ENCODE results near the gene GABRE.
"Not testable (repeated sequence)": the region's sequence is repeated elsewhere in the genome, so short reads cannot be mapped to it uniquely, and the experiment has no call there.

Gene GABRE

DNA sequence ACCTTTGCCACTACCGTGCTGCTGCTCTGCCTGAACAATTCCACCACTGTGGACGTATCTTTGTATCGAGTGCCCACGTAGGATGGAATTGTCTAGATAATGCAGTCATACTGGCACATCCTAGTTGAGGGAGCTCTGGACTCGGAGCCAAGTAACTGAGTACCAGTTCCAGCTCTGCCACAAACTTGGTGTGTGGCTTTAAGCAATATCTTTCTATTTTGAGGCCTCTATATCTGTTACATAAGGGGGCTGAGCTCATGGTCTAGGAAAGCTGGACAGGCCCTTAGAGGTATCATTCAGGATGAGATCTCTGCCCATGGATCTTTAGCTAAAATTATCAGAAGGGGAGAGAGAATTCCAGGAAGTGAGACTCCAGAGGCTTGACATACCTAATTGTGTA lies 12.4 kb downstream of the GABRE start:
- no peak for DNase-seq

GRCh38 chrX:151958101-151958500 lies 16.4 kb downstream of the GABRE start:
- DNase-seq: no peak

DNA sequence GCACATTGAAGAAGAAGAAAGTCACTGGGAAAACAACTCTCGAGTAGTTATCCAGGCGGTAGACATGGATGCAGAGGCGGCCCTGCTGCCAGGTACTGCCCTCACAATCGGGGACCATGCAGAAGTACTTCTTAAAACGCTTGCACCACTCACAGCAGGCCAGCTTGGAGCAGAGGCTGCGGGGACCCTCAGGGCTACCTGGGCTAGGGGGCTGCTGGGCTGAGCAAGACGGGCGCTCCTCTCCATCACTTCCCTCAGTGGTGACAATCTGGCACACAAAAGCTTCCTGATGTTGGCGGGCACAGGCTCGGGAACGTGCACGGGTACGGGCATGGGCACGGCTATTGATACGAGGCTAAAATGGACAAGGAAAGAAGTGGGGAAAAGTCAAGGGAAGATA lies 19.7 kb downstream of the GABRE start:
- DNase-seq: no peak

DNA sequence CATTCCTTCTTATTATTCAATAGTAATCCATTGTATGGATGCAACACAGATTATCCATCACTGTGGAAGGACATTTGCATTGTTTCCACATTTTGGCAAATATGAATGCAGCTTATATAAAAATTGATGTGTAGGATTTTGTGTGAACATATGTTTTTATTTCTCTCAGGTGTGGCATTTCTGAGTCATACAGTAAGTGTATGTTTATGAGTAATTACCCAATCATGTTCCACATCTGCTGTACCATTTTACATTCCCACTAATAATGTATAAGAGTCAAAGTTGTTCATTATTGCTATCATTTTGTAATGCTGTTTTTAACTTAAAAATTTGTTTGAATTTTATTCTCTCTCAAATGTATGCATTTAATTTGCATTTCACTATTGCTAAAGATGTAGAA lies 36.3 kb downstream of the GABRE start:
- no peak for DNase-seq

DNA sequence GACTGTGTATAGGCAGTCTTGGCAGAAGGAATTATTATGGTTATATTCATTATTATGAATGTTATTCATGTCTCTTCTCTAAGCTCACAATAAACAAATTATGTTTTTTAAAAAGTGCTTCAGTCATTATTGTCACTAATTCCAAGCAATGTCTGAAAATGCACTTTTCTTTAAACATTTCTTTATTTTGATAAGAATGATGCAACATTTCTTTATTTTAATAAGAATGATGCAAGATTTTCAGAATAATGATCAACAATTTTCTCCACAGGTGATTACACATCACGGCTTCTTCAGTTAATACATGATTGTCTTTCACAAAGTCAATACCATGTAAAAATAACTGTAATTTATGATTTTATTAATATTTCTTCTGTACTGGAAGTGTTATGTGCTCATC lies 39.1 kb downstream of the GABRE start:
- no peak for DNase-seq

DNA sequence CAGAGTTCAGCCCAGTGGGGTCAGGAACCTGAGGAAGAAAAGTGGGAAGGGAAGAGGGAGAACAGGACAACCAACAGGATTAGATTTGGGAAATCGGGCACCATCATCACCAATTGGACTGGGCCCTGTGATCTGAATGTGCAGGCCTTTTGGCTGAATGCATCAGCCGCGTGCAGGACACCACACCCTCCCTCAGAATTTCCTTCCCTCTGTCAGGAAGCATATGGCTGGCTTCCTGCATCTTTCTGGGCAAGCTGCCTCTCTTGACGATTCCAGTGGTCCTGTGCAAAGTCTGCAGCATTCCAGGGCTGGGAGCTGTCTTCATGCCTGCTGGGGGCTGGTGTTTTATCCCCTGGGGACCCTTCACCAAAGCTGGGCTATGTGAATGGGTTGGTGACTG lies 45.4 kb downstream of the GABRE start:
- DNase-seq: no peak

DNA sequence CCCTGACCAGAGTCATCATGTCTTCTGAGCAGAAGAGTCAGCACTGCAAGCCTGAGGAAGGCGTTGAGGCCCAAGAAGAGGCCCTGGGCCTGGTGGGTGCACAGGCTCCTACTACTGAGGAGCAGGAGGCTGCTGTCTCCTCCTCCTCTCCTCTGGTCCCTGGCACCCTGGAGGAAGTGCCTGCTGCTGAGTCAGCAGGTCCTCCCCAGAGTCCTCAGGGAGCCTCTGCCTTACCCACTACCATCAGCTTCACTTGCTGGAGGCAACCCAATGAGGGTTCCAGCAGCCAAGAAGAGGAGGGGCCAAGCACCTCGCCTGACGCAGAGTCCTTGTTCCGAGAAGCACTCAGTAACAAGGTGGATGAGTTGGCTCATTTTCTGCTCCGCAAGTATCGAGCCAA lies 50.8 kb downstream of the GABRE start:
- no peak for DNase-seq

DNA sequence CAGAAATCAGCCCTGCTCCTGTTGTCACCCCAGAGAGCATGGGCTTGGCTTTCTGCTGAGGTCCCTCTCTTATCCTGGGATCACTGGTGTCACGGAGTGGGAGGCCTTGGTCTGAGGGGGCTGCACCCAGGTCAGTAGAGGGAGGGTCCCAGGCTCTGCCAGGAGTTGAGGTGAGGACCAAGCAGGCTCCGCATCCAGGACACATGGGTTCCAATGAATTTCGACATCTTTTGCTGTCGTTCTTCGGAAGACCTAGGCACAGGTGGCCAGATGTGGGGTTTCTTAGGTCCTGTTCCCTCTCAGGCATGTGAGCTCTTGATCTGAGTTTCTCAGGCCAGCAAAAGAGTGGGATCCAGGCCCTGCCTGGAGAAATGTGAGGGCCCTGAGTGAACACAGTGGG lies 51.8 kb downstream of the GABRE start:
- DNase-seq: no peak

- DNase-seq: no peak
These were observed 52.6 kb downstream of the GABRE start for GRCh38 chrX:151921866-151922265.

GRCh38 chrX:151921292-151921691 lies 53.2 kb downstream of the GABRE start:
- DNase-seq: no peak

DNA sequence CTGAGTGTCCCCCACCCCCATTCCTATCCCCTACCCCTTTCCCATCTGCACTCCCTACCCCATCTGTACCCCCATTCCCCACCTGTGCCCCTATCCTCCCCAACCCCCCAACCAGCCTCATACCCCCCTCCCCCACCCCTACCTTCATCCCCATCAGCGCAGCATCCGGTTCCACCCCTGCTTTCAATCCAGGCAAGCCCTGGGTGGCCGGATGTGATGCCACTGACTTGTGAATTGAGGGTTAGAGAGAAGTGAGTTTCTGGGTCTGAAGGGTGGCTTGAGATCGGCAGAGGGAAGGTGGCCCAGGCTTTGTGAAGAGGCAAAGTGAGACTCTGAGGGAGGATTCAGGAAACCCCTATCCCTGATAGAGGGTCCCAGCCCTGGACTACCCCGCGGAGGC lies 53.9 kb downstream of the GABRE start:
- DNase-seq: no peak

- DNase-seq: no peak
These were observed 54.4 kb downstream of the GABRE start for GRCh38 chrX:151920101-151920500.

DNA sequence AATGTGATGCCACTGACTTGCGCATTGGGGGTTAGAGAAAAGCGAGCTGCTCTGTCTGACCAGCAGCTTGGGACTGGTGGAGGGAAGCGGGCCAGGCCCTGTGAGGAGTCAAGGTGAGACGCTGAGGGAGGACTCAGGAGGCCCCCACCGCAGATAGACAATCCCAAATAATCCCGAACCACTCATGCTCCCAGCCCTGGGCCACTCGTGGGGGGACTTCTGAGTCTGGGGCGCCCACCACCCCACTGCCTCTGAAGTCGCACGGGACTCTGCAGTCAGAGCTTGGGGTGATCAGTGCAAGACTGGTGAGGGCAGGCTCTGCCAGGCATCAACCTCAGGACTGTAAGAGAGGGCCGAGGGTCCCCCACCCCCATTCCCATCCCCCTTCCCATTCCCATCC lies 54.9 kb downstream of the GABRE start:
- no peak for DNase-seq

DNA sequence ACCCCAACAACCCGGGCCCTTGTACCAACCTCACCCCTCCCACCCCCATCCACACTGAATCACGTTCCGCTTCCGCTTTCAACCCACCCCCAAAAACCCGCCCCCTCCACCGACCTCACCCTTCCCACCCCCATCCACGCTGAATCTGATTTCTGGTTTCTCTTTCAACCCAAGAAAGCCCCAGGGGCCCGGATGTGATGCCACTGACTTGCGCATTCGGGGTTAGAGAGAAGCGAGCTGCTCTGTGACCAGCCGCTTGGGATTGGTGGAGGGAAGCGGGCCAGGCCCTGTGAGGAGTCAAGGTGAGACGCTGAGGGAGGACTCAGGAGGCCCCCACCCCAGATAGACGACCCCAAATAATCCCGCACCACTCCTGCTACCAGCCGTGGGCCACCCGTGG lies 55.7 kb downstream of the GABRE start:
- DNase-seq: not testable (repeated sequence)

GRCh38 chrX:151912780-151913179 lies 61.7 kb downstream of the GABRE start, which contains the start of gene MAGEA4:
Gene MAGEA4 (plus strand): TSS chrX:151912889. CDS start chrX:151923665, 10,776 bp downstream.
- DNase-seq: no peak

GRCh38 chrX:151912221-151912620 lies 62.3 kb downstream of the GABRE start:
- DNase-seq: no peak

GRCh38 chrX:151904989-151905388 lies 69.5 kb downstream of the GABRE start:
- no peak for DNase-seq
